NCI-H1092 treated with DMSO at 0.1 percent for 48 hours (cell line): ENCODE measurements around the gene DLG2.
"Not testable (repeated sequence)": the region's sequence is repeated elsewhere in the genome, so short reads cannot be mapped to it uniquely, and the experiment has no call there.

Source experiments
- DNase-seq: peaks from one replicate; lab custom pipeline; 2025; lab: John Stamatoyannopoulos, UW

Gene DLG2

DNA sequence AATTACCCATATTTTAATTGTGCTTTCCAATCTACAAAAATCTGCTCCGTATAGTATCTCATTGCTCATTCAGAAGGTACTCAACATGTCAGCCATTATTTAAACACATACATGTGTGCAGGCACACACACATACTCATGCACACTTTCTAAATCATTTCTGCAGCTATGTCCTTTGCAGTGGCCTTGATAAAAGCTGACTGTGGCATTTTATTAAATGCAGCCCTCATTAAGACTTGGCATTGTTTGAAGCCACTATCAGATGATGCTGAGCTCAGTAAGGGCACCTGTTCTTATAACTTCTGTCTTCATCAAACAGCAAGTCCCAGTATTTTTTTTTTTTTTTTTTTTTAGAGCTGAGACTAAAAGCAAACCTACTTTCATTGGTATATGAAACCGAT is 1269.1 kb downstream of the DLG2 start:
- no peak for DNase-seq

- no peak for DNase-seq
Observed at GRCh38 chr11:84355911-84356310, 1271.2 kb downstream of the DLG2 start.

GRCh38 chr11:84345597-84345996 is 1281.5 kb downstream of the DLG2 start:
- no peak for DNase-seq

GRCh38 chr11:84345027-84345426 is 1282.1 kb downstream of the DLG2 start:
- DNase-seq: no peak

GRCh38 chr11:84339796-84340195 is 1287.3 kb downstream of the DLG2 start:
- DNase-seq: no peak

- DNase-seq: no peak
Observed at GRCh38 chr11:84333221-84333620, 1293.9 kb downstream of the DLG2 start.

DNA sequence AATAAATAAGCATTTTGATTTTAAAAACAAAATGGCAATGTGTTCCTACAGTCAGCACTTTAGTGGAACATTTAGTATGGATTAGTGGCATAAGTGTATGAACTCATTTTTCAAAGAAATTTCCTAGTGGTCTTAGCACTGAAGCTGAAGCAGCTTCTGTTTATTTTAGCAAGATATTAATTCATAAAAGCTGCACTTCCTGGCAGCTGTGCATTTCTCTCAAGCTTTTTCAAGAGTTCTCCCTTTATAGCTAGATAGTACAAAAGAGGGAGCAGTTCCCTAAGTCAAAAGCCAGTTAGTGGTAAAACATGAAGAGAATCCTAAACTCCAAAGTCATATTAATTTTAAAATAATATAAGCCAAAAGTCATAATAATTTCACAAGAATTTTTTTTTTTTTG is 1304.9 kb downstream of the DLG2 start:
- no peak for DNase-seq

GRCh38 chr11:84319863-84320262 is 1307.3 kb downstream of the DLG2 start:
- no peak for DNase-seq

DNA sequence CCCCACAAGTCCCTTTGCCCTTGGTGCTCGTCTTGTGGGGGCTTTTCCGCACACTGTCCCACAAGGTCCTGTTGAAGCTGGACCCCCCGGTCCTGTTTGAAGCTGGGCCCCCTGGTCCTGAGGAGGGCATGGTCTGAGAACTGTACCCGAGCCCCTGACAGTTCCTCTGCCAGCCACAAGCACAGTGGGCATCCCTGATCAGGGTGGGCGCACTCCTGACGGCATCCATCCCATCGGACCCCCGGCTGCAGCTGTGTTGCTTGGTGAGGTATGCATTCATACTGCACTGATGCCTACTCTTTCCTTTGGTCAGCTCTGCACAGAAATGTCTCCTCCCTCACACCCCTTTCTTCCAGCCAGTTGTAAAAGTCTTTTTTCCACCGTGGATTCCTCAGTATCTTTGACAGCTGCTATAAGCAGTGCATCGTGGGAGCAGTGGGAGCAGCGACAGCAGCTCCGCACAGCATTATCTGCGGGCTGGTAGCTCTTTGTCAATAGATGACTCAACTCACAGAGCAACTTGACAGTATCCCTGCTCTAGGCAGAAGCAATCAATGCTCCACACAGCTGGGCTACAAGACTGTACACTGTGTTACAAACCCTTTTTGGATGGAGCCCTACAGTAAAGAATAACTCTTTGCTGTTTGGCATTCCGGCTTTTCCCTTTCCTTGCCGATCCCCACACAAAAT is 1310.1 kb downstream of the DLG2 start:
- DNase-seq: no peak

GRCh38 chr11:84313830-84314359 is 1313.2 kb downstream of the DLG2 start:
- DNase-seq: no peak

DNA sequence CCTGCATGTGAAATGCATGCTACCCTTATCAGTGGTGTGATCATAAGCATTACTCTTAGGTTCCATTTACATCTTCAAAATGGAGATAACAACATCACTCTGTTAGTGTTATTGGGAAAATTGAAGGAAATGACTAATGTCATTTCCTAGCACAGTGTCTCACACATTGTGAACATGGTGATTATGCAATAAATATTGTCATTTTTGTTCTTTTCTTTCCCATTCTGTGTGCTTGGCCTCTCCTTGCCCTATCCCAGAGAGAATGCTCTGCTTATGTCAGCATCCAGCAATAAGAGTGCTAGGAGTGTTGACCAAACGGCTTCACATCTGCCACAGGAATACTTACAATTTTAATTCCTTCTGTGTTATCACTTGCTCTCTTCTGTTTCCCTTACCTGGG is 1316.9 kb downstream of the DLG2 start:
- no peak for DNase-seq

GRCh38 chr11:84308491-84308890 is 1318.7 kb downstream of the DLG2 start:
- not testable (repeated sequence) for DNase-seq

DNA sequence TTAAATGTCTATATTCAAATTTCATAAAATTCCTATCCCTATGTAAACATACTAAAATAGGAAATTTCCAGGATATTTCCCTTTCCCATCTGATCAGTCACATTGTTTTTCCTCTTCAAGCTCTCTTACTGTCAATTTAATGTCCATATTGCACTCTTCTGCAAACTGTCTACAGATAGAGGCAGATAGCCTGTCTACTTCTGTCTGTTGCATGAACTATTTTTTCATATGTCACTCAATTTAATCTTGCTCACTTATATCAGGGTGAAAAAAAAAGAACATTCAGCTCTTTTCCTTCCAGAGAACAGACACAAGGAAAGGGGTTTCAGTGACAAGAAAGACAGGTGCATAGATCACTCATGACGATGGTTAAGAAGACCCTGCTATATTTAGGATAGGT is 1327.1 kb downstream of the DLG2 start:
- no peak for DNase-seq

DNA sequence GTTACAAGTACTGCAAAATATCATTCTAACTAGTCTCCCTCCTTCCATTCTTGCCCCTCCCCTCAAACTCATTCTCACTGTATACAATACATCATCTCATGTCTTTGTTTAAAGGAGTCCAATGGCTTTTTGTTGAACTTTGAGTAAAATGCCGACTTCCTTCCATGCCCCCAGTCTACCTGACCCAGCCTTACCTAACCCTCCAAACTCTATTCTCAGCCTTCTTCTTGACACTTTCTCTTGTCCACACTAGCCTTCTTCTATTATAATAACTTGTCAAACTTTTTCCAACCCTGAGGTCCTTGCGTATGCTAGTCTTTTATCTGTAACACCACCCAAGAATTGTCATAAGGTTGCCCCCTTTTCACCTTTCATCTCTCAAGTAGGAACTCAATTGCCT is 1329.6 kb downstream of the DLG2 start:
- no peak for DNase-seq

DNA sequence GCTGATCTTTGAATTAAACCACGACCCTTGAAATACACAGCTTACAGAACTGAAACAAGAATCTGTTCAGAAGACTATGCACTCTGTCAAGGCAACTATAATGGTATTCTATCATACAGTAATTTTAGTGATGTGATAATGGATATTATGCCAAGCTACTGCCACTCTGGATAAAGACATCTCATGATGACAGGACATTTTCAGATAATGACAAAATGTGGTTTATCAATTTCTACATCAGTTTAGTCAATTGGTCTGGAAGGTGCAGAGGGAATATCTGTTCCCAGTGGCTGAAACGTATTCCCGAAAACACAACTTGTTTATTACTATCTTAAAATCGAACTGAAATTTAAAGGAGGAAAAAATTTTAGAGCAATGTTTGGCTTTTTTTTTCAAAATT is 1331.3 kb downstream of the DLG2 start:
- DNase-seq: no peak

DNA sequence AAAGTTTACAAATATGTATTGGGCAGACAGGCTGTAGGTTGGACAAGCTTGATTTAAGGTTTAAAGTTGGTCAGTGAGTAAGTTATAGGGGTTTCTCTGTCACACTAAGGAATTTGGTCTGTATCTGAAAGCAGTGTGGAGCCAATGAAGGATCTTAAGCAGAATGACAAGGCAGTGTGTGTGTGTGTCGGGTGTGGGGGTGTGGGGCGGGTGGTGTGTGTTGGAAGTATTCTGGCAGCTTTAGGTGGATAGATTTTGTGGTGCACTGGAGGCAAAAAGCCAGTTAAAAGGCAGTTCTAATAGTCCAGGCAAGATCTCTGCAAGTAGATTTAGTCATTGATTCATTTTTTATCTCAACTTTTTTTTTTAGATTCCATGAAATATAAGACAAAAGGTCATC is 1334.2 kb downstream of the DLG2 start:
- DNase-seq: no peak

- DNase-seq: no peak
Observed at GRCh38 chr11:84292006-84292405, 1335.1 kb downstream of the DLG2 start.

DNA sequence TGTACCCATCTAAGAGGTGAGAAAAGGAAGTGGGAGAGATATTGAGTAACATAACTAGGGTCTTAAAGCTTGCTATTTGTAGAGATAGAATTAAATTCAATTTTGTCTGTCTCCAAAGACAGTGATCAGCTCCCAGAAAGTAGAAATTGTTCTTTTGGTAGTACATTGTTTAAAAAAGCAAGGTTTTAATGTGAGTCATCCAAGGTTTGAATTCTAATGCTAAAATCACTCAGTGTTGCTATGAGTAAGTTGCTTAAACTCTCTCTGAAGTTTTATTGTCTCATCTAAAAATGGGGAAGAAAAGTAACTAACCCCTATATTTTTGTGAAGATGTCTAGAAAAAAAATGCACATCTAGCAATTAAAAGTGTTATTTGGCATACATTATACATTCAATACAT is 1336.5 kb downstream of the DLG2 start:
- no peak for DNase-seq

GRCh38 chr11:84289381-84289906 is 1337.7 kb downstream of the DLG2 start:
- DNase-seq: no peak

DNA sequence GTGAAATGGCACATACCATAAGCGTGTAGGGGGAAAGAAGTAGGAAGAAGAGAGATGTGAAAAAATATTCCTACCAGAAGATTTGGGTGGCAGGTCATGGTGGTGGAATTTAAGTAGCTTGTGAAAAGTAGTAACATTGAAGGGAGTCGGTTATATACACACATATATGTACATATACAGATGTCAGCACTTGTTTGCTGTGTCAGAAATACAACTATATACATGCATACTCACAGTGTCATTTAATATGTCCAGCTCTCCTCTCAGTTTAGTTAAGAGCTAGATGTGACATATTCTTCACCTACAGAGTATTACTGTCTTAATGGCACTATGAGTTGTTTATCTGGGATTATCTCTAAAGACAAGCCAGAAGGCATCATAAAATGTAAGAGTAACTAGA is 1353.6 kb downstream of the DLG2 start:
- no peak for DNase-seq

DNA sequence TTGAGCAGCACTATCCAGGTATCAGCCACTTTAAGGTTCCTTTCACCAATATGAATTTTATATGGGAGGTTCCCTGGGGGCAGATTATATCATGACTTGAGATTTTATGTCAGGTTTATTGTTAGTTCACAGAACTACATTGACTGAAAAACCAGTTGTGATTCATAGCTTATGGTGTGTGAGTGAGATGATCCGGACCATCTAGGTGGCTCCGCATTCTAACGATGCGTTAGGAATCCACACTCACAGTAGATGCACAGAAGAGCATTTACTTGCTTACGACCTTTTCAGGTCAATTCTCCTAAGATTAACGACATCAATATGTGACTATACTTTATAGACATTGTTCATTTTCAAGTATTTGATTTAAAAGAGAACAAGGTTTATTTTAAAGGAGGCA is 1356.7 kb downstream of the DLG2 start:
- no peak for DNase-seq

DNA sequence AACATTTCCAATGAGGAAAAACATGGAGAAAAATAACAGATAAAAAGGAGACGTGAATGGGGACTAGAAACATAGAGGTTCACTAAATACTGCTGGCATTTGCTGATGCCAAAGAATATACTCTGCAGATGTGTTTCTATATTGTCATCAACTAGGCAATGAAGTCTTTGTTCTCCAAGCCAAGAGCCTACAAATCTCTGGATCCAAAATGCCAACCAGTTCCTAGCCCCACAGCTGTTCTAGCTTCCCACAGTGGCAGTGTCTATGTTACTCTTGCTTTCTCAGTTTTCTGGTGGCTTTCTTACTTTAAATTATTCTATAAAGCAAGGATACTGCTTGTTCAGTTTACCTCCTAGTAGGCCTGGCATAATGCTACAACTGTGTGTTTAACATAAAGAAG is 1363.1 kb downstream of the DLG2 start:
- DNase-seq: no peak

- no peak for DNase-seq
Observed at GRCh38 chr11:84261707-84262106, 1365.4 kb downstream of the DLG2 start.

DNA sequence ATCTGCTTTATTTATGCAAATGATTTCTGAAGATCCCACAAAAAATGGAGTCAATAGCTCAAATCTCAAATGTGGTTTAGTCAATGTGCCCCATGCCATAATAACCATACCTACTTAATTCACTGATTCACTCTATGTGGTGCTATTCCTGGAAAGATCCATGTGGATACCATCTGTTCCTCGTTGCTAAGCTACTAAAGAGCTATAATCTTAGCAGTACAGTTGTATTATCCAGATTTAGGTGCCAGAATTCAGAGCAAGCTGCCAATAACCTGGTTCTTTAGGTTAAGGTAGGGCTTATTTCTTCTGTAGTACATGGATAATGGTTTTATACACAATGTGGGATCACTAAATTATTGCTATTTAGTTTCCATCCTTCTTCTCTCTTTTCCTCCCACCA is 1366.3 kb downstream of the DLG2 start:
- no peak for DNase-seq
